ENCODE measurements around the gene UTS2R.

DNA sequence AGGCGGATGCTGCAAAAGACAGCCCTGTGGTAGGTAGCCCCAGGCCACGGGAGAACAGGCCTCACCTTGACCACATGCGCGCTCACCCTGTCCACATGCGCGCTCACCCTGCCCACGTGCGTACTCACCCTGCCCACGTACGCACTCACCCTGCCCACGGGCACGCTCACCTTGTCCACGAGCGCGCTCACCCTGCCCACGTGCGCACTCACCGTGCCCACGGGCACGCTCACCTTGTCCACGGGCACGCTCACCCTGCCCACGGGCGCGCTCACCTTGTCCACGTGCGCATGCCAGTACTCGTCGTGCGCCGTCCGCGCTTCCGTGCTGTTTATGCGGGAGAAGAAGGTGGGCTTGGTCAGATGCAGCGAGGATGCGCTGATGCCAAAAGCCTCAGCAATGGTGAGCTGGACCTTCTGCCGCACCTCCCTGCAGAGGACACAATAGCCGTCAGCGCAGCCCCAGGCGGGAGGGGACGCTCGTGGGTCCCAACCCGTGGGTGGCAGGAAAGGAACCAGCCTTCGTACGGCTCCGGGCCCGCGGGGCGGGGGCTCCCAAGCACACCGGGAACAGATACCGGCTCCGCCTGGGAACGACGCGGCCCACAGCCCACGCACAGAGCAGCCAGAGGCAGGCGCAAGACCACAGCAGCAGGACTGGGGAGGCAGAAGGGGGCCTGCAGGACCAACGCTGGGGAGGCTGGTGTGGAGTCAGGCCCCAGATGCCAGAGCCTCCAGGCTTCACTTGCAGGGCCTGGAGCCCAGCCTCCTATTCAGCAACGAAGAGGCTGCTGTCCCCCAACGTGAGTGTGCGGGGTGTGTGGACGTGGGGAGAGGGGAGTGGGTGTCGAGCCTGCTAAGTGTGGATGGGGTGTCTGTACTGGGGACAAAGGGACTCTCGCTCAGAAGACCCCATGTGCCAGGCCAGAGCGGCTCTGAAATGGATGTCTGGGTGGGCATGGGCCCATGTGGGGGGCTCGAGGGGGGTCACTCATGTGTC is 32.4 kb downstream of the UTS2R start:
- TF ChIP-seq, protein P1, sequence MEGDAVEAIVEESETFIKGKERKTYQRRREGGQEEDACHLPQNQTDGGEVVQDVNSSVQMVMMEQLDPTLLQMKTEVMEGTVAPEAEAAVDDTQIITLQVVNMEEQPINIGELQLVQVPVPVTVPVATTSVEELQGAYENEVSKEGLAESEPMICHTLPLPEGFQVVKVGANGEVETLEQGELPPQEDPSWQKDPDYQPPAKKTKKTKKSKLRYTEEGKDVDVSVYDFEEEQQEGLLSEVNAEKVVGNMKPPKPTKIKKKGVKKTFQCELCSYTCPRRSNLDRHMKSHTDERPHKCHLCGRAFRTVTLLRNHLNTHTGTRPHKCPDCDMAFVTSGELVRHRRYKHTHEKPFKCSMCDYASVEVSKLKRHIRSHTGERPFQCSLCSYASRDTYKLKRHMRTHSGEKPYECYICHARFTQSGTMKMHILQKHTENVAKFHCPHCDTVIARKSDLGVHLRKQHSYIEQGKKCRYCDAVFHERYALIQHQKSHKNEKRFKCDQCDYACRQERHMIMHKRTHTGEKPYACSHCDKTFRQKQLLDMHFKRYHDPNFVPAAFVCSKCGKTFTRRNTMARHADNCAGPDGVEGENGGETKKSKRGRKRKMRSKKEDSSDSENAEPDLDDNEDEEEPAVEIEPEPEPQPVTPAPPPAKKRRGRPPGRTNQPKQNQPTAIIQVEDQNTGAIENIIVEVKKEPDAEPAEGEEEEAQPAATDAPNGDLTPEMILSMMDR (IDR thresholded peaks at IDR 0.05; ENCODE audit: low read depth, low read length) = no peak
- TF ChIP-seq EZH2phosphoT487 (IDR thresholded peaks at IDR 0.05; ENCODE audit: low read depth) = no peak
